ENCODE data around the gene CSRNP3. TPM values are rescaled to one million over a fixed set of nuclear protein-coding genes. Genes with fewer than 3 reads are reported as not detected.

Gene CSRNP3
- total RNA-seq, 6 donors from 2014 or later, result 0.46 to 4.1 (median 1.5) TPM

DNA sequence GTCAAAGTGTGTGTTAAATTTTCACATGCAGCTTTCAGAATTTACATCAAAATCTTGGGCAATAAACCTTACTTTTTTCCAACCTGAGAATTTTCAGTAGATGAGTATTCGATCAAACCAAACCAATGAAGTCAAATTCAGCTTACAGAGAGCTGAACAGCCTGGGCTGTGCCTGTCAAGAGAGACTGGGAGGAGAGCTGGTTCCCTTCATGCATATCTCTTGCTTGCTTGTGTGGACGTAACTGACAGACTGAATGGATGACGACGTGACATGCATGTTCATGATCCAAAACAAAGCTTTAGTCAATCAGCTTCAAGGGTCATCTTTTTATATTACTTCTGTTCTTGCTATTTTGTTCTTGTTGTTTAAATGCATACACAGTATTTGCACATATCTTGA is 179.3 kb downstream of the CSRNP3 start:
- no peaks in the 10 kb centered on the region for H3K27me3 ChIP-seq
- DNase-seq (no peak), ATAC-seq (ENCODE audit: low FRiP score in 2 of 2) (no peak)
- H3K4me3 ChIP-seq, result no peak overlapping the region
- no peaks in the 10 kb centered on the region for H3K9me3 ChIP-seq
- no peak overlapping the region for H3K27ac ChIP-seq
- H3K36me3 ChIP-seq, result no peaks in the 10 kb centered on the region
- 82 to 88% methylated on average over 4 of the region's 4 CpGs for WGBS, 2 donors
- TF ChIP-seq POLR2A (IDR thresholded peaks at IDR 0.05) (no peak), EP300 (IDR thresholded peaks at IDR 0.05) (no peak), CTCF (IDR thresholded peaks at IDR 0.05) (no peak), POLR2AphosphoS5 (IDR thresholded peaks at IDR 0.05) (no peak)
- no peaks in the 10 kb centered on the region for H3K4me1 ChIP-seq

DNA sequence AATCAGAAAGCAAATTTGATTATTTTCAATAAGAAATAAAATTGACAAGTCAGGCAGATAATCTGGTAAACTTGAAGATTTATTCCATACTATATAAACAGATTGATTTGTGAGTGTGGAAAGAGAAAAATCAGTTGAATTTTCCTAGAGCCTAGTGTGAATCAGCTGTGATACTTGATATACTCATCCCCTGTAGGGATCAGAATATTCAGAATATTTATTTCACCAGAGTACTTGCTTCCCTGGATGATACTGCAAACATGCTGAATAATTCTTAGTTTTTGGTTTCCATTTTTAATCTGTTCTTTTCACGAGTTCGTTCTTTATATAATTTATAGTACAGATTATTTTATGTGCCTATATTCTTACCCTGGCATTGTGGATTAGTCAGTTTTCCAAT is 181.7 kb downstream of the CSRNP3 start:
- H3K27ac ChIP-seq, result no peak overlapping the region
- no peaks in the 10 kb centered on the region for H3K27me3 ChIP-seq
- H3K4me3 ChIP-seq, result no peak overlapping the region
- TF ChIP-seq POLR2A (IDR thresholded peaks at IDR 0.05), result no peak
- TF ChIP-seq CTCF (IDR thresholded peaks at IDR 0.05), result no peak
- TF ChIP-seq POLR2AphosphoS5 (IDR thresholded peaks at IDR 0.05), result no peak
- TF ChIP-seq EP300 (IDR thresholded peaks at IDR 0.05), result no peak
- WGBS, 2 donors, result 94 to 98% methylated on average over 2 of the region's 2 CpGs
- no peaks in the 10 kb centered on the region for H3K36me3 ChIP-seq
- no peaks in the 10 kb centered on the region for H3K9me3 ChIP-seq
- no peaks in the 10 kb centered on the region for H3K4me1 ChIP-seq
- ATAC-seq (ENCODE audit: low FRiP score in 2 of 2) (no peak), DNase-seq (no peak)

DNA sequence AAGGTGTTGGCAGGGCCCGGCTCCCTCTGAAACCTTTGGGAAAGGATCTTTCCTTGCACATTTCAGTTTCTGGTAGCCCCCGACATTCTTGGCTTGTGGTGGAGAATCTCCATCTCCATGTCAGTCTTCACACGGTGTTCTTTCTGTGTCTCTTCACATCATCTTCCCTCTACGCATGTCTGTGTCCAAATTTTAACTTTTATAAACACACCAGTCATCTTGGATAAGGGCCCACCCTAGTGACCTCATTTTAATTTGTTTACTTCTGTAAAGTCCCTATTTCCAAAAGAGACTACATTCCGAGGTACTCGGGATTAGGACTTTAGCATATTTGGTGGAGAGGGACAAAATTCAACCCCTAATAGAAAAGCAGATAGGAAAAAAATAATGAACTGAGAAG is 186.2 kb downstream of the CSRNP3 start:
- DNase-seq, result no peak
- no peaks in the 10 kb centered on the region for H3K36me3 ChIP-seq
- 77% methylated on average over 6 of the region's 6 CpGs for WGBS, 2 donors
- H3K27ac ChIP-seq, result no peak overlapping the region
- H3K4me1 ChIP-seq, result no peaks in the 10 kb centered on the region
- no peak overlapping the region for H3K4me3 ChIP-seq
- ATAC-seq (ENCODE audit: low FRiP score in 2 of 2), result peak in 1 of 2 donors; percentile 16
- TF ChIP-seq CTCF (IDR thresholded peaks at IDR 0.05) (no peak), POLR2A (IDR thresholded peaks at IDR 0.05) (no peak), POLR2AphosphoS5 (IDR thresholded peaks at IDR 0.05) (no peak)
- no peaks in the 10 kb centered on the region for H3K9me3 ChIP-seq
- H3K27me3 ChIP-seq, result no peaks in the 10 kb centered on the region

GRCh38 chr2:165660361-165660760 is 190.9 kb downstream of the CSRNP3 start:
- H3K27ac ChIP-seq, result no peak overlapping the region
- TF ChIP-seq POLR2A (IDR thresholded peaks at IDR 0.05), result no peak
- TF ChIP-seq POLR2AphosphoS5 (IDR thresholded peaks at IDR 0.05), result no peak
- no peak for TF ChIP-seq CTCF (IDR thresholded peaks at IDR 0.05)
- TF ChIP-seq EP300 (IDR thresholded peaks at IDR 0.05), result no peak
- DNase-seq, result no peak
- H3K27me3 ChIP-seq, result no peaks in the 10 kb centered on the region
- no peak for ATAC-seq (ENCODE audit: low FRiP score in 2 of 2)
- H3K9me3 ChIP-seq, result no peaks in the 10 kb centered on the region
- no peak overlapping the region for H3K4me3 ChIP-seq
- no peaks in the 10 kb centered on the region for H3K4me1 ChIP-seq
- H3K36me3 ChIP-seq, result no peaks in the 10 kb centered on the region
- 76 to 90% methylated on average over 3 of the region's 3 CpGs for WGBS, 2 donors

- no peaks in the 10 kb centered on the region for H3K4me1 ChIP-seq
- H3K27me3 ChIP-seq, result no peaks in the 10 kb centered on the region
- no peaks in the 10 kb centered on the region for H3K36me3 ChIP-seq
- no peak overlapping the region for H3K27ac ChIP-seq
- TF ChIP-seq POLR2A (IDR thresholded peaks at IDR 0.05), result no peak
- TF ChIP-seq EP300 (IDR thresholded peaks at IDR 0.05), result no peak
- no peak for TF ChIP-seq CTCF (IDR thresholded peaks at IDR 0.05)
- TF ChIP-seq POLR2AphosphoS5 (IDR thresholded peaks at IDR 0.05), result no peak
- no peak for DNase-seq
- no peak for ATAC-seq (ENCODE audit: low FRiP score in 2 of 2)
- no peaks in the 10 kb centered on the region for H3K9me3 ChIP-seq
- no peak overlapping the region for H3K4me3 ChIP-seq
Observed at GRCh38 chr2:165662720-165663119, 193.2 kb downstream of the CSRNP3 start.

Measured in upper lobe of left lung (tissue), 6 donors.